GM21786 (cell line): Measurements from ENCODE around the gene CADM2.
"Not testable (repeated sequence)": the region's sequence is repeated elsewhere in the genome, so short reads cannot be mapped to it uniquely, and the experiment has no call there.

Source experiments
- ATAC-seq: cut with Tn5 transposase; IDR thresholded peaks from one replicate; pipeline ENCODE4 v1.9.1; 2021; ENCODE audit not compliant: unreplicated experiment

The CADM2 gene

GRCh38 chr3:85631070-85631469 is 672.3 kb downstream of the CADM2 start:
- no peak for ATAC-seq

GRCh38 chr3:85632921-85633320 is 674.1 kb downstream of the CADM2 start:
- no peak for ATAC-seq

GRCh38 chr3:85652360-85652759 is 693.6 kb downstream of the CADM2 start:
- no peak for ATAC-seq

- ATAC-seq: no peak
Measured at GRCh38 chr3:85660451-85660850, 701.7 kb downstream of the CADM2 start.

- no peak for ATAC-seq
Measured at GRCh38 chr3:85662462-85662861, 703.7 kb downstream of the CADM2 start.

GRCh38 chr3:85667744-85668143 is 709.0 kb downstream of the CADM2 start:
- ATAC-seq: no peak

GRCh38 chr3:85670634-85671205 is 711.9 kb downstream of the CADM2 start:
- no peak for ATAC-seq

- no peak for ATAC-seq
Measured at GRCh38 chr3:85672761-85673160, 714.0 kb downstream of the CADM2 start.

GRCh38 chr3:85678713-85679112 is 719.9 kb downstream of the CADM2 start:
- ATAC-seq: no peak

- no peak for ATAC-seq
Measured at GRCh38 chr3:85681906-85682305, 723.1 kb downstream of the CADM2 start.

GRCh38 chr3:85691196-85691595 is 732.4 kb downstream of the CADM2 start:
- ATAC-seq: no peak

GRCh38 chr3:85697156-85697555 is 738.4 kb downstream of the CADM2 start:
- no peak for ATAC-seq

- ATAC-seq: no peak
Measured at GRCh38 chr3:85706130-85706529, 747.3 kb downstream of the CADM2 start.

- not testable (repeated sequence) for ATAC-seq
Measured at GRCh38 chr3:85708325-85708724, 749.5 kb downstream of the CADM2 start.

GRCh38 chr3:85709346-85709892 is 750.6 kb downstream of the CADM2 start:
- no peak for ATAC-seq

GRCh38 chr3:85710490-85710889 is 751.7 kb downstream of the CADM2 start:
- ATAC-seq: no peak

- ATAC-seq: no peak
Measured at GRCh38 chr3:85721409-85722145, 762.8 kb downstream of the CADM2 start.

- no peak for ATAC-seq
Measured at GRCh38 chr3:85725809-85726208, 767.0 kb downstream of the CADM2 start.

- ATAC-seq: no peak
Measured at GRCh38 chr3:85726241-85726640, 767.5 kb downstream of the CADM2 start.

- ATAC-seq: no peak
Measured at GRCh38 chr3:85737846-85738245, 779.1 kb downstream of the CADM2 start.

- no peak for ATAC-seq
Measured at GRCh38 chr3:85740561-85740960, 781.8 kb downstream of the CADM2 start.

GRCh38 chr3:85758442-85758841 is 799.7 kb downstream of the CADM2 start:
- ATAC-seq: no peak

- no peak for ATAC-seq
Measured at GRCh38 chr3:85760342-85760741, 801.6 kb downstream of the CADM2 start.
